GM12891 (cell line): ENCODE data around the gene S100A4.

ENCODE experiments used
- POLR2A ChIP-seq: IDR thresholded peaks from 2 replicates; pipeline ENCODE4 v1.6.1; 2011; ENCODE audit warnings: low read depth, low read length, control low read depth
- POLR2AphosphoS5 ChIP-seq: IDR thresholded peaks from 2 replicates; pipeline ENCODE4 v1.6.1; 2011; ENCODE audit warnings: low read depth, low read length, control low read depth

- no peak for TF ChIP-seq POLR2A
- no peak for TF ChIP-seq POLR2AphosphoS5
Measured at GRCh38 chr1:153513023-153513422, 32.6 kb downstream of the S100A4 start.
